Measurements from ENCODE around the gene SPIRE2.
A peak's percentile ranks its signal among the peaks of the same experiment; 100 is the strongest.
"Not testable (repeated sequence)": the region's sequence is repeated elsewhere in the genome, so short reads cannot be mapped to it uniquely, and the experiment has no call there.

SPIRE2 gene

GRCh38 chr16:89861648-89862047, 33.4 kb downstream of the SPIRE2 start:
- H3K27ac ChIP-seq (ENCODE audit: low read depth, low read length): no peak overlapping the region
- no peaks in the 10 kb centered on the region for H3K36me3 ChIP-seq (ENCODE audit: insufficient read depth, low read length)
- no peak overlapping the region for H3K9ac ChIP-seq (ENCODE audit: low read length)
- no peak overlapping the region for H3K4me3 ChIP-seq (ENCODE audit: low read depth in 1 of 2, low read length in 2 of 2)
- peaks cover 0 to 4% of the 10 kb centered on the region in 2 donors for H3K27me3 ChIP-seq (ENCODE audit: control insufficient read depth in 1 of 2, insufficient read depth in 2 of 2, low read length in 2 of 2)
- H3K4me1 ChIP-seq (ENCODE audit: insufficient read depth, low read length): no peaks in the 10 kb centered on the region
- no peaks in the 10 kb centered on the region for H3K9me3 ChIP-seq (ENCODE audit: low read length)

GRCh38 chr16:89862732-89863131, 34.5 kb downstream of the SPIRE2 start:
- no peak overlapping the region for H3K27ac ChIP-seq (ENCODE audit: low read depth, low read length)

GRCh38 chr16:89863741-89864526, 35.7 kb downstream of the SPIRE2 start:
- Histone ChIP-seq H3K27ac (ENCODE audit: low read depth, low read length) (no peak overlapping the region), H3K36me3 (ENCODE audit: insufficient read depth, low read length) (no peaks in the 10 kb centered on the region), H3K27me3 (ENCODE audit: control insufficient read depth in 1 of 2, insufficient read depth in 2 of 2, low read length in 2 of 2) (peaks cover 0 to 4% of the 10 kb centered on the region in 2 donors), H3K4me1 (ENCODE audit: insufficient read depth, low read length) (no peaks in the 10 kb centered on the region), H3K9ac (ENCODE audit: low read length) (no peak overlapping the region), H3K4me3 (ENCODE audit: low read depth in 1 of 2, low read length in 2 of 2) (no peak overlapping the region), H3K9me3 (ENCODE audit: low read length) (no peaks in the 10 kb centered on the region)

More at GRCh38 chr16:89862732-89863131, 34.5 kb downstream of the SPIRE2 start:
- Histone ChIP-seq H3K9me3 (ENCODE audit: low read length) (no peaks in the 10 kb centered on the region), H3K36me3 (ENCODE audit: insufficient read depth, low read length) (no peaks in the 10 kb centered on the region), H3K4me3 (ENCODE audit: low read depth in 1 of 2, low read length in 2 of 2) (no peak overlapping the region), H3K9ac (ENCODE audit: low read length) (no peak overlapping the region), H3K4me1 (ENCODE audit: insufficient read depth, low read length) (no peaks in the 10 kb centered on the region), H3K27me3 (ENCODE audit: control insufficient read depth in 1 of 2, insufficient read depth in 2 of 2, low read length in 2 of 2) (peaks cover 0 to 4% of the 10 kb centered on the region in 2 donors)

DNA sequence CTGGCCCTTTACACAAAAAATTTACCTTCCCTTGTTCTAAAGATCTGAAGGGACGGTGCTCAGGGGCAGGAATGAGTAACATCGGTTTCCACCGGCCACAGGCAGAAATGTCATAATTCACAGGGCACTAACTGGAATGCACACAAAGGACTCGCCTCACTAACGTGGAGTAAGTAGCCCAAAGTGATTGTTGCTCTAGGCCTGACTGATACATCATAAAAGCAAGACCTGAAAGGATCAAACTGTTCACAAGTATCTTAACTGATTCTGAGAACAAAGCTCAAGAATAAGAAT, 36.2 kb downstream of the SPIRE2 start:
- Histone ChIP-seq H3K4me1 (ENCODE audit: insufficient read depth, low read length) (no peaks in the 10 kb centered on the region), H3K9ac (ENCODE audit: low read length) (no peak overlapping the region), H3K27ac (ENCODE audit: low read depth, low read length) (no peak overlapping the region), H3K36me3 (ENCODE audit: insufficient read depth, low read length) (no peaks in the 10 kb centered on the region), H3K27me3 (ENCODE audit: control insufficient read depth in 1 of 2, insufficient read depth in 2 of 2, low read length in 2 of 2) (peaks cover 0 to 4% of the 10 kb centered on the region in 2 donors), H3K4me3 (ENCODE audit: low read depth in 1 of 2, low read length in 2 of 2) (no peak overlapping the region), H3K9me3 (ENCODE audit: low read length) (no peaks in the 10 kb centered on the region)

DNA sequence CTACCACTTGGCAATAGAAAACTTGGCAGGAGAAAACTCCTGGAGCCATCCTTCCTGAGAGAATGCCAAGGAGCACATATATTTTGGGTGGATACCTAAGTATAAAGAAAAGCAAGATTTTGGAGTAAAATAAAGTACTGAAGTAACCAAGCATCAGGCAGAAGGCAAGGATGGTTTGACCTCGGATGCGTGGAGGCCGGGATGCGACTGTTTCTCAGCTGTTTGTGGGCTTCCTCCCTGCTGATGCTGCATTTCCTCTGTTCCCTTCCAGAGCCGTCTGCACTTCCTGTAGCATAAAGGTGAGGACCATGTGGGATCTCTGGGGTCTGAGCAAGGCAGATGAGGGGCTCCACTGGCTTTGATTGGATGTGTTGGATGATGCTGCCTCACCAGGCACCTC, 39.6 kb downstream of the SPIRE2 start:
- no peaks in the 10 kb centered on the region for H3K27me3 ChIP-seq (ENCODE audit: control insufficient read depth in 1 of 2, insufficient read depth in 2 of 2, low read length in 2 of 2)
- no peaks in the 10 kb centered on the region for H3K36me3 ChIP-seq (ENCODE audit: insufficient read depth, low read length)
- no peaks in the 10 kb centered on the region for H3K9me3 ChIP-seq (ENCODE audit: low read length)
- H3K9ac ChIP-seq (ENCODE audit: low read length): no peak overlapping the region
- no peak overlapping the region for H3K4me3 ChIP-seq (ENCODE audit: low read depth in 1 of 2, low read length in 2 of 2)
- H3K27ac ChIP-seq (ENCODE audit: low read depth, low read length): no peak overlapping the region
- H3K4me1 ChIP-seq (ENCODE audit: insufficient read depth, low read length): peaks cover 8% of the 10 kb centered on the region

- H3K4me1 ChIP-seq (ENCODE audit: insufficient read depth, low read length): peaks cover 14% of the 10 kb centered on the region
- H3K9me3 ChIP-seq (ENCODE audit: low read length): no peaks in the 10 kb centered on the region
- no peak overlapping the region for H3K9ac ChIP-seq (ENCODE audit: low read length)
- H3K36me3 ChIP-seq (ENCODE audit: insufficient read depth, low read length): peaks cover 2% of the 10 kb centered on the region
- H3K27ac ChIP-seq (ENCODE audit: low read depth, low read length): no peak overlapping the region
- H3K27me3 ChIP-seq (ENCODE audit: control insufficient read depth in 1 of 2, insufficient read depth in 2 of 2, low read length in 2 of 2): no peaks in the 10 kb centered on the region
- no peak overlapping the region for H3K4me3 ChIP-seq (ENCODE audit: low read depth in 1 of 2, low read length in 2 of 2)
These were observed 41.6 kb downstream of the SPIRE2 start for GRCh38 chr16:89869911-89870310.

- Histone ChIP-seq H3K4me3 (ENCODE audit: low read depth in 1 of 2, low read length in 2 of 2) (no peak overlapping the region), H3K36me3 (ENCODE audit: insufficient read depth, low read length) (peaks cover 6% of the 10 kb centered on the region), H3K9ac (ENCODE audit: low read length) (no peak overlapping the region), H3K27me3 (ENCODE audit: control insufficient read depth in 1 of 2, insufficient read depth in 2 of 2, low read length in 2 of 2) (no peaks in the 10 kb centered on the region), H3K27ac (ENCODE audit: low read depth, low read length) (no peak overlapping the region), H3K4me1 (ENCODE audit: insufficient read depth, low read length) (peaks cover 16% of the 10 kb centered on the region), H3K9me3 (ENCODE audit: low read length) (no peaks in the 10 kb centered on the region)
These were observed 42.2 kb downstream of the SPIRE2 start for GRCh38 chr16:89870440-89870839.

GRCh38 chr16:89871895-89872294, 43.6 kb downstream of the SPIRE2 start:
- Histone ChIP-seq H3K4me1 (ENCODE audit: insufficient read depth, low read length) (peaks cover 16% of the 10 kb centered on the region), H3K36me3 (ENCODE audit: insufficient read depth, low read length) (peaks cover 6% of the 10 kb centered on the region), H3K9ac (ENCODE audit: low read length) (no peak overlapping the region), H3K27ac (ENCODE audit: low read depth, low read length) (no peak overlapping the region), H3K27me3 (ENCODE audit: control insufficient read depth in 1 of 2, insufficient read depth in 2 of 2, low read length in 2 of 2) (no peaks in the 10 kb centered on the region), H3K9me3 (ENCODE audit: low read length) (no peaks in the 10 kb centered on the region), H3K4me3 (ENCODE audit: low read depth in 1 of 2, low read length in 2 of 2) (no peak overlapping the region)

DNA sequence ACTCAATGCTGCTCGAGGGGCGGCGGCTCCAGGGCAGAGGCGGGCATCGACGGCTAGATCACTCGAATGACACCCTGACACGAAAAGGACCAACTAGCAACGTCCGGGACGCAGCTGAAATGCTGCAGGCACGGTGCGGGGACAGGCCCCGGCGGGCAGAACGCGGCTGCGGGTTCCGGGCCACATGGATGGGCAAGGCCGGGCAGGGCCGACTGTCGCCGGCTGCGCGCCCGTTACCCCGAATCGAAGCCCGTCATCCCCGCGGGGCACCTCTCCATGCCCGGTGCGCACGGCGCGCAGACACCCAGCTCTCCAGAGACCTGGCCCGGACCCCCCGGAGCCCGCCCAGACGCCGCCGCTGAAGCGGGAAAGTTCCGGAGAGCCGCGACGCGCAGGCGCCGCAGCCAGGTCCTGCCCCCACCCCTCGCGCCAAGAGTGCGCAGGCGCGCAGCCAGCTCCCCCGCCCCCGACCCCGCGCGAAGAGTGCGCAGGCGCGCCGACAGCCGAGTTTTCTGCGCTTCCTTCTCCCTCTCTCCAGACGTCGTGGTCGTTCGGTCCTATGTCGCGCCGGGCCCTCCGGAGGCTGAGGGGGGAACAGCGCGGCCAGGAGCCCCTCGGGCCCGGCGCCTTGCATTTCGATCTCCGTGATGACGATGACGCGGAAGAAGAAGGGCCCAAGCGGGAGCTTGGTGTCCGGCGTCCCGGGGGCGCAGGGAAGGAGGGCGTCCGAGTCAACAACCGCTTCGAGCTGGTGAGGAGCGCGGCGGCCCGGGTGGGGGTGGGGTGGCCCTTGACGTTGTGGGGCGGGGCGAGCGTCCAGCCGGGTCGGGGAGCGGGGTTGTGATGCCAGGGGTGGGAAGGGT, 45.1 kb downstream of the SPIRE2 start, which contains the start of gene TCF25:
TSS of gene TCF25 (plus strand) at position 484 of the 863 bp plus-strand sequence. CDS start at position 560, 76 bp downstream.
- peak within 1 kb of the TSS; percentile 79 to 89 for H3K4me3 ChIP-seq (ENCODE audit: low read depth in 1 of 2, low read length in 2 of 2)
- H3K4me1 ChIP-seq (ENCODE audit: insufficient read depth, low read length): peaks cover 16% of the 10 kb centered on the region
- H3K27ac ChIP-seq (ENCODE audit: low read depth, low read length): peak within 1 kb of the TSS; percentile 99
- H3K36me3 ChIP-seq (ENCODE audit: insufficient read depth, low read length): peaks cover 6% of the 10 kb centered on the region
- peak within 1 kb of the TSS; percentile 76 for H3K9ac ChIP-seq (ENCODE audit: low read length)
- H3K27me3 ChIP-seq (ENCODE audit: control insufficient read depth in 1 of 2, insufficient read depth in 2 of 2, low read length in 2 of 2): no peaks in the 10 kb centered on the region
- no peaks in the 10 kb centered on the region for H3K9me3 ChIP-seq (ENCODE audit: low read length)

- no peak overlapping the region for H3K9ac ChIP-seq (ENCODE audit: low read length)
These were observed 45.9 kb downstream of the SPIRE2 start for GRCh38 chr16:89873972-89874689.

DNA sequence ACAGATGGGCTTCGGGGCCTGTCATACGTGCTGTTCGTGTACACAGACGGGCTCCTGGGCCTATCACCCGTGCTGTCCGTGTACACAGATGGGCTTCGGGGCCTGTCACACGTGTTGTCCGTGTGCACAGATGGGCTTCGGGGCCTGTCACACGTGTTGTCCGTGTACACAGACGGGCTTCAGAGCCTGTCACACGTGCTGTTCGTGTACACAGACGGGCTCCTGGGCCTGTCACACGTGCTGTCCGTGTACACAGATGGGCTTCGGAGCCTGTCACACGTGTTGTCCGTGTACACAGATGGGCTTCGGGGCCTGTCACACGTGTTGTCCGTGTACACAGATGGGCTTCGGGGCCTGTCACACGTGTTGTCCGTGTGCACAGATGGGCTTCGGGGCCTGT, 50.8 kb downstream of the SPIRE2 start:
- H3K9ac ChIP-seq (ENCODE audit: low read length); H3K4me1 ChIP-seq (ENCODE audit: insufficient read depth, low read length); H3K27me3 ChIP-seq (ENCODE audit: control insufficient read depth in 1 of 2, insufficient read depth in 2 of 2, low read length in 2 of 2); H3K9me3 ChIP-seq (ENCODE audit: low read length); H3K4me3 ChIP-seq (ENCODE audit: low read depth in 1 of 2, low read length in 2 of 2); H3K27ac ChIP-seq (ENCODE audit: low read depth, low read length): not testable (repeated sequence)
- H3K36me3 ChIP-seq (ENCODE audit: insufficient read depth, low read length): peaks cover 40% of the 10 kb centered on the region

More at GRCh38 chr16:89873972-89874689, 45.9 kb downstream of the SPIRE2 start:
- H3K27me3 ChIP-seq (ENCODE audit: control insufficient read depth in 1 of 2, insufficient read depth in 2 of 2, low read length in 2 of 2): no peaks in the 10 kb centered on the region
- peaks cover 13% of the 10 kb centered on the region for H3K36me3 ChIP-seq (ENCODE audit: insufficient read depth, low read length)
- no peaks in the 10 kb centered on the region for H3K9me3 ChIP-seq (ENCODE audit: low read length)
- H3K27ac ChIP-seq (ENCODE audit: low read depth, low read length): peak overlapping the region; percentile 99
- peaks cover 16% of the 10 kb centered on the region for H3K4me1 ChIP-seq (ENCODE audit: insufficient read depth, low read length)
- peak overlapping the region; percentile 79 to 89 for H3K4me3 ChIP-seq (ENCODE audit: low read depth in 1 of 2, low read length in 2 of 2)

All from muscle layer of colon (tissue), 2 donors.